ENCODE results near the gene CCDC12.

GRCh38 chr3:47000922-47001730, 24.6 kb upstream of the CCDC12 start:
- no peak for TF ChIP-seq ISL1 (CRISPR knock-in tag; IDR thresholded peaks at IDR 0.05)
- TF ChIP-seq, protein P1, sequence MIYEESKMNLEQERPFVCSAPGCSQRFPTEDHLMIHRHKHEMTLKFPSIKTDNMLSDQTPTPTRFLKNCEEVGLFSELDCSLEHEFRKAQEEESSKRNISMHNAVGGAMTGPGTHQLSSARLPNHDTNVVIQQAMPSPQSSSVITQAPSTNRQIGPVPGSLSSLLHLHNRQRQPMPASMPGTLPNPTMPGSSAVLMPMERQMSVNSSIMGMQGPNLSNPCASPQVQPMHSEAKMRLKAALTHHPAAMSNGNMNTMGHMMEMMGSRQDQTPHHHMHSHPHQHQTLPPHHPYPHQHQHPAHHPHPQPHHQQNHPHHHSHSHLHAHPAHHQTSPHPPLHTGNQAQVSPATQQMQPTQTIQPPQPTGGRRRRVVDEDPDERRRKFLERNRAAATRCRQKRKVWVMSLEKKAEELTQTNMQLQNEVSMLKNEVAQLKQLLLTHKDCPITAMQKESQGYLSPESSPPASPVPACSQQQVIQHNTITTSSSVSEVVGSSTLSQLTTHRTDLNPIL (CRISPR knock-in tag; IDR thresholded peaks at IDR 0.05; ENCODE audit: low read depth) = no peak
- TF ChIP-seq TOX (CRISPR knock-in tag; IDR thresholded peaks at IDR 0.05; ENCODE audit: borderline replicate concordance) = no peak
- no peak for TF ChIP-seq PPARA (CRISPR knock-in tag; IDR thresholded peaks at IDR 0.05; ENCODE audit: borderline replicate concordance)
- TF ChIP-seq, protein P2, sequence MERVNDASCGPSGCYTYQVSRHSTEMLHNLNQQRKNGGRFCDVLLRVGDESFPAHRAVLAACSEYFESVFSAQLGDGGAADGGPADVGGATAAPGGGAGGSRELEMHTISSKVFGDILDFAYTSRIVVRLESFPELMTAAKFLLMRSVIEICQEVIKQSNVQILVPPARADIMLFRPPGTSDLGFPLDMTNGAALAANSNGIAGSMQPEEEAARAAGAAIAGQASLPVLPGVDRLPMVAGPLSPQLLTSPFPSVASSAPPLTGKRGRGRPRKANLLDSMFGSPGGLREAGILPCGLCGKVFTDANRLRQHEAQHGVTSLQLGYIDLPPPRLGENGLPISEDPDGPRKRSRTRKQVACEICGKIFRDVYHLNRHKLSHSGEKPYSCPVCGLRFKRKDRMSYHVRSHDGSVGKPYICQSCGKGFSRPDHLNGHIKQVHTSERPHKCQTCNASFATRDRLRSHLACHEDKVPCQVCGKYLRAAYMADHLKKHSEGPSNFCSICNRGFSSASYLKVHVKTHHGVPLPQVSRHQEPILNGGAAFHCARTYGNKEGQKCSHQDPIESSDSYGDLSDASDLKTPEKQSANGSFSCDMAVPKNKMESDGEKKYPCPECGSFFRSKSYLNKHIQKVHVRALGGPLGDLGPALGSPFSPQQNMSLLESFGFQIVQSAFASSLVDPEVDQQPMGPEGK (CRISPR knock-in tag; IDR thresholded peaks at IDR 0.05; ENCODE audit: borderline replicate concordance) = no peak
- TF ChIP-seq, protein P3, sequence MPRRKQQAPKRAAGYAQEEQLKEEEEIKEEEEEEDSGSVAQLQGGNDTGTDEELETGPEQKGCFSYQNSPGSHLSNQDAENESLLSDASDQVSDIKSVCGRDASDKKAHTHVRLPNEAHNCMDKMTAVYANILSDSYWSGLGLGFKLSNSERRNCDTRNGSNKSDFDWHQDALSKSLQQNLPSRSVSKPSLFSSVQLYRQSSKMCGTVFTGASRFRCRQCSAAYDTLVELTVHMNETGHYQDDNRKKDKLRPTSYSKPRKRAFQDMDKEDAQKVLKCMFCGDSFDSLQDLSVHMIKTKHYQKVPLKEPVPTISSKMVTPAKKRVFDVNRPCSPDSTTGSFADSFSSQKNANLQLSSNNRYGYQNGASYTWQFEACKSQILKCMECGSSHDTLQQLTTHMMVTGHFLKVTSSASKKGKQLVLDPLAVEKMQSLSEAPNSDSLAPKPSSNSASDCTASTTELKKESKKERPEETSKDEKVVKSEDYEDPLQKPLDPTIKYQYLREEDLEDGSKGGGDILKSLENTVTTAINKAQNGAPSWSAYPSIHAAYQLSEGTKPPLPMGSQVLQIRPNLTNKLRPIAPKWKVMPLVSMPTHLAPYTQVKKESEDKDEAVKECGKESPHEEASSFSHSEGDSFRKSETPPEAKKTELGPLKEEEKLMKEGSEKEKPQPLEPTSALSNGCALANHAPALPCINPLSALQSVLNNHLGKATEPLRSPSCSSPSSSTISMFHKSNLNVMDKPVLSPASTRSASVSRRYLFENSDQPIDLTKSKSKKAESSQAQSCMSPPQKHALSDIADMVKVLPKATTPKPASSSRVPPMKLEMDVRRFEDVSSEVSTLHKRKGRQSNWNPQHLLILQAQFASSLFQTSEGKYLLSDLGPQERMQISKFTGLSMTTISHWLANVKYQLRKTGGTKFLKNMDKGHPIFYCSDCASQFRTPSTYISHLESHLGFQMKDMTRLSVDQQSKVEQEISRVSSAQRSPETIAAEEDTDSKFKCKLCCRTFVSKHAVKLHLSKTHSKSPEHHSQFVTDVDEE (CRISPR knock-in tag; IDR thresholded peaks at IDR 0.05) = no peak
- TF ChIP-seq ZNF8 (CRISPR knock-in tag; IDR thresholded peaks at IDR 0.05) = no peak
- TF ChIP-seq RARB (CRISPR knock-in tag; IDR thresholded peaks at IDR 0.05) = no peak
- TF ChIP-seq, protein P4, sequence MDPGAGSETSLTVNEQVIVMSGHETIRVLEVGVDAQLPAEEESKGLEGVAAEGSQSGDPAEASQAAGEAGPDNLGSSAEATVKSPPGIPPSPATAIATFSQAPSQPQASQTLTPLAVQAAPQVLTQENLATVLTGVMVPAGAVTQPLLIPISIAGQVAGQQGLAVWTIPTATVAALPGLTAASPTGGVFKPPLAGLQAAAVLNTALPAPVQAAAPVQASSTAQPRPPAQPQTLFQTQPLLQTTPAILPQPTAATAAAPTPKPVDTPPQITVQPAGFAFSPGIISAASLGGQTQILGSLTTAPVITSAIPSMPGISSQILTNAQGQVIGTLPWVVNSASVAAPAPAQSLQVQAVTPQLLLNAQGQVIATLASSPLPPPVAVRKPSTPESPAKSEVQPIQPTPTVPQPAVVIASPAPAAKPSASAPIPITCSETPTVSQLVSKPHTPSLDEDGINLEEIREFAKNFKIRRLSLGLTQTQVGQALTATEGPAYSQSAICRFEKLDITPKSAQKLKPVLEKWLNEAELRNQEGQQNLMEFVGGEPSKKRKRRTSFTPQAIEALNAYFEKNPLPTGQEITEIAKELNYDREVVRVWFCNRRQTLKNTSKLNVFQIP (CRISPR knock-in tag; IDR thresholded peaks at IDR 0.05; ENCODE audit: borderline replicate concordance, low read depth) = no peak
- TF ChIP-seq ZFP3 (CRISPR knock-in tag; IDR thresholded peaks at IDR 0.05) = no peak
- TF ChIP-seq SNAI2 (CRISPR knock-in tag; IDR thresholded peaks at IDR 0.05) = no peak
- no peak for TF ChIP-seq ARNTL (CRISPR knock-in tag; IDR thresholded peaks at IDR 0.05; ENCODE audit: borderline replicate concordance, low read depth)

All from SK-N-SH treated with all-trans-retinoic acid at 6 μM for 48 hours (cell line).